Measurements from ENCODE around the gene TGM1. TPM values are rescaled to one million over a fixed set of nuclear protein-coding genes. Genes with fewer than 3 reads are reported as not detected.

The TGM1 gene
- total and polyA plus RNA-seq, 2 donors, result 0.65 to 1.2 TPM

DNA sequence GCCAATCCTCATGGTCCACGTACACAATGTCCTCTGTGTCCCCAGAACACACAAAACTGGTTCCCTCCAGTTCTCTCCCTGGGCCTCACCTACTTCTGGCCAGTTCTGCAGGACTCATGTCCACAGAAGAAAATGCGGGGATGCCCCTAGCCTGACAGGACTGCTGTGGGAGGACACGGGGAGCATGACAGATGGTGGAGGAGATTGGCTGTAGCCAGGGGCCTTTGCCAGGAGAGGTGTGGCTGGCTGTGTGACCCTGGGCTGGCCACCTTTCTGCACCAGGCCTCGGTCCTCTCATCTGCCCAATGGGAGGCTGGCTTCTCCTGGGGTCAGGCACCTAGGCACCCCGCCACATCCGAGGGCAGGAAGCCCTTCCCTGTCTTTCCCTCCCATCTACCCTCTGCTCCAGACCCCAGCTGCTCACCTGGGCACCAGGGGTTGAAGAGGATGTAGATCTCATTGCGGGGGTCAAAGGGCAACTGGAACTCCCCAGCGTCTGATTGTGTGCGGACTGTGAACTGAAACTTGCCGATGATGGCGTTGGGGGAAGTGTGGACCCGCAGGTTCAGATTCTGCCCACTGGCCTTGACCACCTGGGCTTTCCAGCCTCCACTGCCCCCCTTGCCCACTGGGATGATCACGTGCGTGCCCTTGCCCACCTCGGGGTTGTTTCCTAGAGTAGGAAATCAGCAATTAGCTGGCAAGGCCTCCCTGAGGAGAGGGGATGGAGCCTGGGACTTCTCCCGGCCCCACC is 2.8 kb downstream of the TGM1 start:
- no peaks in the 10 kb centered on the region for H3K36me3 ChIP-seq (ENCODE audit: insufficient read depth)
- no peak for DNase-seq (ENCODE audit: extremely low spot score)
- H3K27ac ChIP-seq (ENCODE audit: low read depth), result no peak overlapping the region
- no peak overlapping the region for H3K4me3 ChIP-seq (ENCODE audit: low read depth, low read length)
- no peaks in the 10 kb centered on the region for H3K4me1 ChIP-seq (ENCODE audit: insufficient read depth)
- WGBS, result 89% methylated on average over 16 of the region's 16 CpGs

DNA sequence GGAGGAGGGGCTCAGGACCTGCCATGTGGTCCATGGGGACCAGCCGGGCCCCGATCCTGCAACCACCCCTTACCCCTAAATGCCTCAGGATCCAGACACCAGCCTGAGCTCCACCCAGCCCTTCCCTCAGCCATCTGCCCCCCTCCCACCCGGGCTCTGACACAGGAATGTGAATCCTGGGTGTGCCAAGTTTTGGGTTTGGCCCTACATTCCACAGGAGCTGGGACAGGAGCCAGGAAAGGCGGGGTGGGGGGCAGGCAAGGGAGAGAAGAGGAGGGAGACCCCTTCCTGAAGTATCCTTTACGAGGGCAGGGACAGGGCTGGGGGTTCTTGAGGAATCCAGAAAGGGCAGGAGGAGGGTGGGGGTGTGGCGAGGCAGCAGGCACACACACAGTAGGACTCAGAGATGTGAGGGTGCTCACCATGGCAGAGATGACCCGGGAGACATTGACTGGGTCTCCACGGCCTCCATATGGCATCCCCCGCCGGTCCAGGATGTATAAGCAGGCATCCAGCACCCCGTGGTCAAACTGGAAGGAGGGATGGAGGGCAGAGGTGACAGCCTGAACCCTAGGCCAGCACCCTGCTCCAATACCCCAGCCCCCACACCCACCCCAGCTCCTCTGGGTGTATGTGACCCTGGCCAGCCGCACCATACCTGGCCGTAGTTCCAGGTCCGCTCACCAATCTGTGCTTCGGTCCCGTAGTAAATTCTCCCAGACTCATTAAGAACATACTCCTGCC is 3.5 kb downstream of the TGM1 start:
- no peak for DNase-seq (ENCODE audit: extremely low spot score)
- Histone ChIP-seq H3K4me1 (ENCODE audit: insufficient read depth) (no peaks in the 10 kb centered on the region), H3K36me3 (ENCODE audit: insufficient read depth) (no peaks in the 10 kb centered on the region), H3K27ac (ENCODE audit: low read depth) (no peak overlapping the region), H3K4me3 (ENCODE audit: low read depth, low read length) (no peak overlapping the region)
- 68% methylated on average over 16 of the region's 16 CpGs for WGBS

DNA sequence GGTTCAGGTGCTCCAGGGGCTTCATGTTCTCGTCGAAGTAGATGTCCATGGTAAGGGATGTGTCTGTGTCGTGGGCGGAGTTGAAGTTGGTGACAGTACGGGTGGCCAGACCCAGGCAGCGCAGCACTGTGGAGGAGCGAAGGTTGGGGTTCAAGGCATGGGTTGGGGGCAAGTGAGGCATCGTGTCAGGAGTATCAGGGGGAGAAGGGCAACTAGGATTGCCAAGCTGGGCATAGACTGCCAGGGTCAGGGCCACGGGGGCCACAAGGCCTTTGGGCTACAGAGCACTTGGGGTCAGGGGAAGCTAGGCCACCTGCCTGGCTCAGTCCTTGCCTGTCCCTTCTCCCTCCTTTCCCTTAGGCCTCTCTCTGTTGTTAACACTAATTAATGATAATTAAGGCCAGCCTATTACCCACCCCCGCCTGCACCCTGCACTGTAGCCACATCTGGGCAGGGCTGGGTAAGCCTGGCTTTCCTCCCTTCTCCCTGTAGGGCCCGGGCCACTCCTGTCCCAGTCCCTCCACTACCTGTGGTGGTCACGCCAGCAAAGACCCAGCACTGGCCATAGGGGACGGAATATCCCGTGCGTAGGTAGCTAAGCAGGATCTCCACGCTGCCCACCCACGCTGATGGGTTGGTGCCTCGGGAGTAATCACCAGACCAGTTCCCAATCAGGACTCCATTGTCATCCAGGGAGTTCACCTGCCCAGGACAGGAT is 4.3 kb downstream of the TGM1 start:
- WGBS, result 89% methylated on average over 18 of the region's 18 CpGs
- Histone ChIP-seq H3K4me1 (ENCODE audit: insufficient read depth) (no peaks in the 10 kb centered on the region), H3K27ac (ENCODE audit: low read depth) (no peak overlapping the region), H3K4me3 (ENCODE audit: low read depth, low read length) (no peak overlapping the region), H3K36me3 (ENCODE audit: insufficient read depth) (no peaks in the 10 kb centered on the region)
- DNase-seq (ENCODE audit: extremely low spot score), result no peak

DNA sequence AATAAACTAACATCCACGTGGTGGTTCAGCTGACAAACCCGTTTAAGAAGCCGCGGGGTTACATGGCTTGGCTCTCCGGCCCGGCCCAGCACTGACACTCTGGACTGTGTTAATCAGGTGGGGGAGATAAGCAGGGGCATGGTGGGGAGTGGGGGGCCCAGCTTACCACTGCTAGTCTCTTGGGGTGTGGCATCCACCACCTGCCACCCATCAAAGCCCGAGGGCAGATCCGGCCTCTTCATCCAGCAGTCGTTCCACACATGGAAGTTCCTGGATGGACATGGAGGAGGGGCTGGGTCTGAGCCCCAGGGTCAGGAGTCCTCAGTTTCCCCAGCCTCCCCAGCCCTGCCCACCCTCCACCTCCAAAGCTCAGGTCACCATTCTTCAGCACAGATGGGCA is 4.9 kb downstream of the TGM1 start:
- no peaks in the 10 kb centered on the region for H3K36me3 ChIP-seq (ENCODE audit: insufficient read depth)
- no peak for DNase-seq (ENCODE audit: extremely low spot score)
- H3K27ac ChIP-seq (ENCODE audit: low read depth), result no peak overlapping the region
- 84% methylated on average over 9 of the region's 9 CpGs for WGBS
- no peaks in the 10 kb centered on the region for H3K4me1 ChIP-seq (ENCODE audit: insufficient read depth)
- H3K4me3 ChIP-seq (ENCODE audit: low read depth, low read length), result no peak overlapping the region

DNA sequence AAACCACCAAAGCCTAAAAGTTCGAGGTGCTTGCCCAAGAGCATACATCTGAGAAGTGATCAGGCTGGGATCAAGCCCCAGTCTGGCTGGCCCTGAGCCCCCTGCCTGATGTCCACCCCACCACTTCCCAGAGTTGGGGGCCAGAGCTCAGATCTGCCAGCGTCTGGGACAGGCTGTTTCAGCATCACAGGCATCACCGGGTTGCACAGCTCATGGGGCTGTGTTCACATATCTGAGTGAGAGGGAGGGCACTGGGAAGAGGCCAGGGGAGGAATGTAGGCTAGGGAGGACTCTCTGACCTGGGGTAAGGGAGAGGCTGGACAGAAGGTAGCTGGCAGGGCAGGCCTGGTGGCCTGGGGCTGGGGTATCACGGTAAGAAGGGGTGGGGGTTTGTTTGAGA is 6.0 kb downstream of the TGM1 start:
- no peak for DNase-seq (ENCODE audit: extremely low spot score)

DNA sequence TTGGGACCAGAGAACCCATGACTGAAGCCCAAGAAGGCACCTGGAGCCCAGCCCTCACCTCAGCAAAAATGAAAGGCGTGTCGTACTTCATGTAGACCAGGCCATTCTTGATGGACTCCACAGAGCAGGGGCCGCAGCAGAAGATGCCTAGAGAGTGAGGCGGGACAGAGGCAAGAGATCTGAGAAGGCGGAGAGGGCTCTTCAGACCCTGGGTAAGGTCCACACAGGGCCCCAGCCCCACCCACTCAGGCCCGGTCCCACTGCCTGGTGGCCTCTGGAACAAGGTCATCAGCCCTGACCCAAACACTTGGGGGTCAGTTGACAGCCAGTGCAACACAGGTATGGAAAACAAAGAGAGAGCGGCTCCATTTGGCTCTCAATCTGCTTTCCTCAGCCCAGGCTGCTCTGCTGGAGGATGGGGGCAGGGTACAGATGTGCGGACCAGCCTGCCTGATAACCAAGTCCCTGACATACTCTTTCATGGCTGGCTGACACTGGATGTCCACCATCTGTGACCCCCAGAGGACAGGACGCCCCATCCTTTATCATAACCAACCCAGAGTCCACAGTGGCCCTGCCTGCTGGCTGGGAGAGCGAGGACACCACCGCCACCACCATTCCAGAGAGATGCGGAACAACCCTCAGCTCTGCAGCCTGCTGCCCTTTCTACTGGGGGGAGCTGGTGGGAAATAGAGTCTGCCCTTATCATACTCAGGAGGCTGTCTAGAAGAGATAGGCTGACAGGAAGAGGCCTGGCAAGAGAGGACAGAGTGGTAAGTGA is 6.9 kb downstream of the TGM1 start:
- Histone ChIP-seq H3K4me3 (ENCODE audit: low read depth, low read length) (no peak overlapping the region), H3K36me3 (ENCODE audit: insufficient read depth) (no peaks in the 10 kb centered on the region), H3K4me1 (ENCODE audit: insufficient read depth) (no peaks in the 10 kb centered on the region), H3K27ac (ENCODE audit: low read depth) (no peak overlapping the region)
- 92% methylated on average over 12 of the region's 12 CpGs for WGBS
- no peak for DNase-seq (ENCODE audit: extremely low spot score)

More for the DNA sequence above, 6.0 kb downstream of the TGM1 start:
- no peaks in the 10 kb centered on the region for H3K36me3 ChIP-seq (ENCODE audit: insufficient read depth)
- no peak overlapping the region for H3K4me3 ChIP-seq (ENCODE audit: low read depth, low read length)
- H3K4me1 ChIP-seq (ENCODE audit: insufficient read depth), result no peaks in the 10 kb centered on the region
- H3K27ac ChIP-seq (ENCODE audit: low read depth), result no peak overlapping the region
- 69% methylated on average over 4 of the region's 4 CpGs for WGBS

DNA sequence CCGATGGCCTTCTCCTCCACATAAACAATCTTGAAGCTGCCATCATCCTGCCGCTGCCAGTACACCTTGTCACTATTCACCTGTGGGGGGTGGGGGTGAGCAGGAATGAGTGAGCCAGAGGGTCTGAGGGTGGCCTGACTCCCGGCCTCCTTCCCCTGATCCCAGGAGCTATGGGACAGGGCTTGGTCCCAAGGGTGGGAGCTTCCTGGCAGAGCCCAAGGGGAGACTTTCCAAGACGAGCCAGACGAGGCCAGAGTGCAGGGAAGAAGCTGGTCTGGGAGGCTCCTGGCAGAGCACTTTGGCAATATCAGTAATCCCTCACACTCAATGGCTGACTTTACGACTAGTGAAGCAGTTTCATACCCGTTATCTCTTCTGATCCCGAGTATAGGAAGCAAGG is 7.5 kb downstream of the TGM1 start:
- WGBS, result 81% methylated on average over 8 of the region's 8 CpGs
- no peak for DNase-seq (ENCODE audit: extremely low spot score)
- H3K36me3 ChIP-seq (ENCODE audit: insufficient read depth), result no peaks in the 10 kb centered on the region

DNA sequence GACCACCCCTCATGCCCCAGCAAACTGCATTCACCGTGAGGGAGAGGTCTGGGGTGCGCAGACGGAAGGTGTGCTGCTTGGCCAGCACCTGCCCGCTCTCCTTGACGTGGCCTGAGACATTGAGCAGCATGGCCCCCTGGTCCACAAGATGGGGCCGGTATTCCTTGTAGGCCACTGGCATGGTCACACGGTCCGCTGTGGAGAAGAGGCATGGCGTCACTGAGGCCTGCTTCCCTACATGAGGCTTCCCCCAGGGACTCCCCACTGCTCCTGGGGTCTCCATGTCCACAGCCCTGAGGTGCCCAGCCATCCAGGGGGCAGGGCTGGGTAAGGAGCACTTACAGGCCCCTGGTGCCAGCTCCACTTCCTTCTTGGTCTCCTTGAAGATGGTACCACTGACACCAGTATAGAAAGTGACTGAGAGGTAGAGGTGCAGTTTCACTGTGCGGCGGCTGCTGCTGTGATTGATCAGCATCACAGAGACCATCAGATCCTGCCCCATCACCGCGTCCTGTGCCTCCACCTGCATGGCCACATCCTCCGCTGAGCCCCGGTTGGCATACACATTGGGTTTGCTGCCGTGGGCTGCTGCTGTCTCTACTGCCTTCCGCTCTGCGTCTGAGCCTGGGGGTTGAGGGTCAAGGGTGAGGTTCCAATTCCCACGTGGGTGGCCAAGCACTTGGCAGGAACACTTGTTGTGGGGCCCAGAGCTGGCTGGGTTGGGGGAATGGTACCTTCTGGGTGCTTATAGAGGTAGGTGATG is 8.2 kb downstream of the TGM1 start:
- no peaks in the 10 kb centered on the region for H3K36me3 ChIP-seq (ENCODE audit: insufficient read depth)
- H3K4me1 ChIP-seq (ENCODE audit: insufficient read depth), result no peaks in the 10 kb centered on the region
- H3K27ac ChIP-seq (ENCODE audit: low read depth), result no peak overlapping the region
- no peak for DNase-seq (ENCODE audit: extremely low spot score)
- no peak overlapping the region for H3K4me3 ChIP-seq (ENCODE audit: low read depth, low read length)
- 90% methylated on average over 19 of the region's 19 CpGs for WGBS

More for the DNA sequence above, 7.5 kb downstream of the TGM1 start:
- H3K4me1 ChIP-seq (ENCODE audit: insufficient read depth), result no peaks in the 10 kb centered on the region
- H3K4me3 ChIP-seq (ENCODE audit: low read depth, low read length), result no peak overlapping the region
- no peak overlapping the region for H3K27ac ChIP-seq (ENCODE audit: low read depth)

DNA sequence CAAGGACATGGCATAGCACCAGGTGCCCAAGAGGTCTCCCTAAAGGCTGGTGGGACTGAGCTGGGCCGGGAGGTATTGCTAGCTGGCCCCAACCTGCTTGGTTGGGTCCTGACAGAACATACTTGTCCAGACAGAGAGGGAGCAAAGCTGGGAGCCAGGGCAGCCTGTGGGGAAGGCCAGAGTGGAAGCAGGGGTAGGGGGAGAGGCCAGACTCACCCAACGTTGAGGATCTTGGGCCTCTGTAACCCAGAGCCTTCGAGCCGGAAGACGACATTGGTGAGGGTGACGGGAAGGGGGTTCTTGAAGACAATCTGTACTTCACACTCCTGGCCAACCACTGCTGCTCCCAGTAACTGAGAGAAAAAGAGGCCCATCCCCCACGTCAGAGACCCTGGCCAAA is 9.0 kb downstream of the TGM1 start:
- H3K36me3 ChIP-seq (ENCODE audit: insufficient read depth), result no peaks in the 10 kb centered on the region
- H3K27ac ChIP-seq (ENCODE audit: low read depth), result no peak overlapping the region
- no peak overlapping the region for H3K4me3 ChIP-seq (ENCODE audit: low read depth, low read length)
- no peak for DNase-seq (ENCODE audit: extremely low spot score)
- H3K4me1 ChIP-seq (ENCODE audit: insufficient read depth), result no peaks in the 10 kb centered on the region
- 81% methylated on average over 7 of the region's 7 CpGs for WGBS

DNA sequence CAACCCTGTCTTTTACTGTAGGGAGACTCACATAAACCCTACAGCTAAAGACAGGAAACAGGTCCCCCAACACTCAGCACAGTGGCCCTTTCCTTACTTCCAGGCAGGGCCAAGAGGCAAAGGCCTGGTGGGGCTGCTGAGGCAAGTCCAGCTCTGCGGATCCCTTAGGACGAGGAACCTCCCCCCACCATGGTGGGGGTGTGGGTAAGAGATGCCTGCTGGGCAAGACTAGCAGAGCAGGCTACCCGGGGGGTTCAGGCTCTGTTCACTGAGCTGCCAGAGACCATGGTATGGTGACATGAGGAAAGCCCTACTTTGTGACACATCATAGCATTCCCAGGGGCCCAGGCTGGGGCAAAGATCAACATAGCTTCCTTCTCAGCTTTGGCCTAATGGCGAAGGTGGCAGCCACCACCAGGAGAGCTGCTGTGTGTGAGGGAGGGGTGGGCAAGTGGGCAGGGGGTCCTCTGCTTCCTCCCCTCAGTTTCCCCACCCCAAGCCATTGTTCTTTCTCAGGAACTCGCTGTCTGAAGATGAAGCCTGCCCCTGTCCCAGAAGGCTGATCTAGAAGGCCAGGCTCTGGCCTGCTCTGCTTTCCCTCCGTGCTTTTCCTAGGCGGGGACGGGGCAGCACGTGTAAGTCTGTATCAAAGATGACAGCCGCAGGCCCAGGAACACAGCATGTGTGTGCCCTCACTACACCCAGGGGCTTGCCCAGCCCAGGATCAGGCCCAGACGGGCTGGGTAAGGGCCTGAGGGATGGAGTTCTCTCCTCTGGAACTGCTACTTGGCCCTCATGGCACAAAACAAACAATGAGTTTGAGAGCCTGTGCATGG is 10.5 kb downstream of the TGM1 start:
- 78% methylated on average over 11 of the region's 11 CpGs for WGBS
- Histone ChIP-seq H3K36me3 (ENCODE audit: insufficient read depth) (no peaks in the 10 kb centered on the region), H3K4me1 (ENCODE audit: insufficient read depth) (no peaks in the 10 kb centered on the region), H3K27ac (ENCODE audit: low read depth) (no peak overlapping the region), H3K4me3 (ENCODE audit: low read depth, low read length) (no peak overlapping the region)
- no peak for DNase-seq (ENCODE audit: extremely low spot score)

DNA sequence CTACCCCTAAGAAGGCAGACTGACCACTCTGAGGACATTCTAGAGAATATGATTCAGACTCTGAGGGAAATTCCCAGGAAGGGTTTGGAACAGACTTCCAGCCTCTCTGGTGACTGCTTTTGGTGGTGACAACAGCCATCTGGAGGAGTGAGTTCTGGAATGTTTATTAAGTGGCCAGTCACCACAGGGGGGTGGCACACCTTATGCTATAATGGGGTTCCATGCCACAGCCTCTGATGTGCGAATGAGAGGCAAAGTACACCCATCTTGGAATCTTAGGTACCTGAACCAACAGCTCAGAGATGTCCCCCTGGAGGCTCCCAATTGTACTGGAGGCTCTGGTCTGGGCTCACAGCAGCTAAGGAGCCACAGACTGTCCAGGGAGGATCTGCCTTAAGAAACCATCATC is 11.1 kb downstream of the TGM1 start:
- Histone ChIP-seq H3K36me3 (ENCODE audit: insufficient read depth) (no peaks in the 10 kb centered on the region), H3K4me3 (ENCODE audit: low read depth, low read length) (no peak overlapping the region), H3K27ac (ENCODE audit: low read depth) (no peak overlapping the region), H3K4me1 (ENCODE audit: insufficient read depth) (no peaks in the 10 kb centered on the region)
- WGBS, result 80% methylated on average over 1 of the region's 1 CpG
- no peak for DNase-seq (ENCODE audit: extremely low spot score)

DNA sequence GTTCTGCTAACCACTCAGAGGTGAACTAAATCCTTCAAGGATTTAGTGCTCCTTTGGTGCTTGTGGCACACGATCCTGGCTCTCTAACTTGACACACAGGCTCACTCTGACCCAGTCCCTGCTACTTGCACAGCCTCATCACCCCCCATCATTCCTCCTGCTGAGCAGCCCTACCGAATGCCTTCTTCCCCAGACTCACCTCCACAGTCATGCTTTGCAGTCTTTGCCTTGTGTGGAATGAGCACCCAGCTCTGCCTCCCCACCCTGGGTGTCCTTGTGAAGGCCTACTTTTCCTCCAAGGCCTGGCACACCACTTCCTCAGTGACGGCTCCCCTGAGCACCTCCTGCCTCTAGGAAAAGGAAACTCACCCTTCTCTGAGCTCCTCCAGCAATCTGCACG is 12.6 kb downstream of the TGM1 start:
- 56% methylated on average over 4 of the region's 4 CpGs for WGBS
- no peak overlapping the region for H3K27ac ChIP-seq (ENCODE audit: low read depth)
- H3K36me3 ChIP-seq (ENCODE audit: insufficient read depth), result no peaks in the 10 kb centered on the region
- H3K4me3 ChIP-seq (ENCODE audit: low read depth, low read length), result no peak overlapping the region
- no peaks in the 10 kb centered on the region for H3K4me1 ChIP-seq (ENCODE audit: insufficient read depth)
- no peak for DNase-seq (ENCODE audit: extremely low spot score)

All from urinary bladder (tissue), 4 donors.